GM12891 (cell line): Measurements from ENCODE around the gene IL6R.
"Not testable (repeated sequence)": the region's sequence is repeated elsewhere in the genome, so short reads cannot be mapped to it uniquely, and the experiment has no call there.

Experiments used
- DNase-seq: peaks from one replicate; pipeline ENCODE4 v3.0.0; 2011; ENCODE audit warnings: low spot score; ENCODE audit not compliant: insufficient read length
- FAIRE-seq: peaks from 2 replicates; lab custom pipeline; 2011; peaks lifted over from hg19 to GRCh38; lab: Jason Lieb, UNC
- PAX5 ChIP-seq: IDR thresholded peaks from 2 replicates; pipeline ENCODE4 v1.6.1; 2011; ENCODE audit warnings: low read length, moderate library complexity, mild to moderate bottlenecking; ENCODE audit not compliant: insufficient read depth, severe bottlenecking
- POLR2A ChIP-seq: IDR thresholded peaks from 2 replicates; pipeline ENCODE4 v1.6.1; 2011; ENCODE audit warnings: low read depth, low read length, control low read depth
- POLR2AphosphoS5 ChIP-seq: IDR thresholded peaks from 2 replicates; pipeline ENCODE4 v1.6.1; 2011; ENCODE audit warnings: low read depth, low read length, control low read depth
- POU2F2 ChIP-seq: IDR thresholded peaks from 2 replicates; pipeline ENCODE4 v1.6.1; 2011; ENCODE audit warnings: low read depth, mild to moderate bottlenecking, control low read depth, low read length, moderate library complexity
- SPI1 ChIP-seq: IDR thresholded peaks from 2 replicates; pipeline ENCODE4 v1.6.1; 2011; ENCODE audit warnings: low read depth, low read length, control low read depth
- TAF1 ChIP-seq: IDR thresholded peaks from 2 replicates; pipeline ENCODE4 v1.6.1; 2011; ENCODE audit warnings: low read depth, low read length, control low read depth

The IL6R gene

GRCh38 chr1:154476791-154477190 is 71.6 kb downstream of the IL6R start:
- DNase-seq = no peak
- no peak for FAIRE-seq
- TF ChIP-seq SPI1 (no peak), POLR2AphosphoS5 (no peak)

- TF ChIP-seq SPI1 (no peak), PAX5 (no peak), POLR2A (no peak), POLR2AphosphoS5 (no peak), POU2F2 (no peak), TAF1 (no peak)
- FAIRE-seq = no peak
Observed at GRCh38 chr1:154478013-154478412, 72.9 kb downstream of the IL6R start.

GRCh38 chr1:154478639-154479038 is 73.5 kb downstream of the IL6R start:
- FAIRE-seq = peak; percentile 65
- DNase-seq = no peak
- TF ChIP-seq POLR2AphosphoS5 = no peak
- TF ChIP-seq SPI1 = no peak
- no peak for TF ChIP-seq PAX5
- no peak for TF ChIP-seq POLR2A
- TF ChIP-seq POU2F2 = no peak
- TF ChIP-seq TAF1 = no peak

More at GRCh38 chr1:154478013-154478412, 72.9 kb downstream of the IL6R start:
- DNase-seq = no peak

GRCh38 chr1:154479764-154480421 is 74.8 kb downstream of the IL6R start:
- DNase-seq (peak; percentile 47), FAIRE-seq (peak; percentile 63)
- TF ChIP-seq POLR2A (no peak), TAF1 (no peak), SPI1 (no peak), POU2F2 (no peak), PAX5 (no peak), POLR2AphosphoS5 (no peak)

- DNase-seq (no peak), FAIRE-seq (no peak)
- TF ChIP-seq PAX5 (no peak), POU2F2 (no peak), POLR2A (no peak), TAF1 (no peak), SPI1 (no peak), POLR2AphosphoS5 (no peak)
Observed at GRCh38 chr1:154481053-154481452, 75.9 kb downstream of the IL6R start.

GRCh38 chr1:154483941-154484803 is 79.0 kb downstream of the IL6R start:
- TF ChIP-seq POU2F2 = no peak
- TF ChIP-seq TAF1 = no peak
- no peak for TF ChIP-seq POLR2A
- no peak for DNase-seq
- no peak for FAIRE-seq

GRCh38 chr1:154485106-154485505 is 80.0 kb downstream of the IL6R start:
- no peak for DNase-seq
- FAIRE-seq = no peak
- no peak for TF ChIP-seq POU2F2
- TF ChIP-seq POLR2AphosphoS5 = no peak

GRCh38 chr1:154485910-154486496 is 80.9 kb downstream of the IL6R start:
- FAIRE-seq = no peak
- no peak for DNase-seq
- TF ChIP-seq TAF1 = no peak
- TF ChIP-seq POLR2A = no peak
- no peak for TF ChIP-seq POU2F2
- no peak for TF ChIP-seq SPI1
- TF ChIP-seq POLR2AphosphoS5 = no peak
- TF ChIP-seq PAX5 = no peak

- not testable (repeated sequence) for FAIRE-seq, DNase-seq
Observed at GRCh38 chr1:154486756-154487155, 81.6 kb downstream of the IL6R start.

- no peak for DNase-seq
Observed at GRCh38 chr1:154488922-154489321, 83.8 kb downstream of the IL6R start.

More at GRCh38 chr1:154488922-154489321, 83.8 kb downstream of the IL6R start:
- TF ChIP-seq POLR2AphosphoS5 = no peak
- no peak for TF ChIP-seq SPI1
- TF ChIP-seq PAX5 = no peak
- TF ChIP-seq TAF1 = no peak
- no peak for TF ChIP-seq POU2F2
- TF ChIP-seq POLR2A = no peak
- no peak for FAIRE-seq
